ENCODE measurements around the gene SPART.

- TF ChIP-seq CTCF (IDR thresholded peaks at IDR 0.05 in 2 of 3, conservative IDR thresholded peaks at IDR 0.05 in 1 of 3; ENCODE audit: borderline replicate concordance in 1 of 3, insufficient read depth in 1 of 3, low read depth in 2 of 3, low read length in 2 of 3) (no peak), ZFX (IDR thresholded peaks at IDR 0.05) (no peak), ELF1 (IDR thresholded peaks at IDR 0.05; ENCODE audit: borderline replicate concordance, low read depth) (no peak), CEBPB (IDR thresholded peaks at IDR 0.05; ENCODE audit: low read depth) (no peak), POLR2A (IDR thresholded peaks at IDR 0.05; ENCODE audit: borderline replicate concordance, extremely low read depth, insufficient read depth, insufficient read length) (no peak)
- TF ChIP-seq, protein P1, sequence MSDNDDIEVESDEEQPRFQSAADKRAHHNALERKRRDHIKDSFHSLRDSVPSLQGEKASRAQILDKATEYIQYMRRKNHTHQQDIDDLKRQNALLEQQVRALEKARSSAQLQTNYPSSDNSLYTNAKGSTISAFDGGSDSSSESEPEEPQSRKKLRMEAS (IDR thresholded peaks at IDR 0.05), result no peak
Observed at GRCh38 chr13:36331280-36331679, 14.9 kb downstream of the SPART start.
